GM10266 (cell line): ENCODE measurements around the gene MYH9.
A peak's percentile ranks its signal among the peaks of the same experiment; 100 is the strongest.

Experiments
- DNase-seq: peaks from one replicate; pipeline ENCODE4 v3.0.0; 2012; ENCODE audit errors: extremely low spot score
- CTCF ChIP-seq: IDR thresholded peaks from 2 replicates; pipeline ENCODE4 v1.5.1; 2012; ENCODE audit warnings: mild to moderate bottlenecking, low read depth; ENCODE audit not compliant: control insufficient read depth, insufficient read depth; ENCODE audit errors: missing control alignments

MYH9 gene

GRCh38 chr22:36333644-36334043 is 54.1 kb downstream of the MYH9 start:
- DNase-seq: no peak
- no peak for TF ChIP-seq CTCF

- peak; percentile 70 for DNase-seq
- no peak for TF ChIP-seq CTCF
These were observed 55.0 kb downstream of the MYH9 start for GRCh38 chr22:36332623-36333332.

GRCh38 chr22:36331912-36332622 is 55.7 kb downstream of the MYH9 start:
- DNase-seq: peak; percentile 49
- no peak for TF ChIP-seq CTCF

- TF ChIP-seq CTCF: no peak
- peak; percentile 83 for DNase-seq
These were observed 56.4 kb downstream of the MYH9 start for GRCh38 chr22:36331306-36331911.

- TF ChIP-seq CTCF: no peak
- DNase-seq: no peak
These were observed 57.0 kb downstream of the MYH9 start for GRCh38 chr22:36330655-36331305.

- TF ChIP-seq CTCF: no peak
- no peak for DNase-seq
These were observed 57.6 kb downstream of the MYH9 start for GRCh38 chr22:36330127-36330526.
